Lower lobe of right lung (tissue), 2 donors: ENCODE data around the gene GSC2. TPM values are rescaled to one million over a fixed set of nuclear protein-coding genes. Genes with fewer than 3 reads are reported as not detected.
A peak's percentile ranks its signal among the peaks of the same experiment; 100 is the strongest.

Experiments
- ATAC-seq, 2 donors: fragments of 200-7000 bp; cut with Tn5 transposase; one replicate each; pipeline ENCODE4 v1.9.1; 2020 to 2022; ENCODE audit warnings: mild to moderate bottlenecking in 2 of 2, moderate library complexity in 2 of 2
- DNase-seq: peaks from one replicate; pipeline ENCODE4 v3.0.0-alpha.2; 2020
- H3K27ac ChIP-seq: fragments of 200-600 bp; one replicate; pipeline ENCODE4 v1.8.0; 2022
- H3K27me3 ChIP-seq: fragments of 200-600 bp; one replicate; pipeline ENCODE4 v1.8.0; 2022; ENCODE audit warnings: low read depth
- H3K36me3 ChIP-seq: fragments of 200-600 bp; one replicate; pipeline ENCODE4 v1.8.0; 2022; ENCODE audit warnings: mild to moderate bottlenecking
- H3K4me1 ChIP-seq: fragments of 200-600 bp; one replicate; pipeline ENCODE4 v1.8.0; 2022
- H3K4me3 ChIP-seq: fragments of 200-600 bp; one replicate; pipeline ENCODE4 v1.8.0; 2022; ENCODE audit warnings: mild to moderate bottlenecking
- H3K9me3 ChIP-seq: fragments of 200-600 bp; one replicate; pipeline ENCODE4 v1.8.0; 2022
- CTCF ChIP-seq: fragments of 200-600 bp; IDR thresholded peaks from one replicate; pipeline ENCODE4 v1.8.0; 2022; ENCODE audit warnings: antibody characterized with exemption, mild to moderate bottlenecking
- intact Hi-C: fragments of 100-400 bp; cut with DNase I; formaldehyde crosslinking; loops from one replicate; pipeline ENCODE4 v1.11.0; 2022
- total RNA-seq: library from RNA; stranded (reverse); fragmentation: NEBNext Ultra II Directional; extraction: Animal tissue kit (Norgen Biotek cat#: 25700); gene quantifications from one replicate; pipeline ENCODE4 v1.2.1, GENCODE V29; 2021
- donor health status: DM: no; HTN: yes; CAD: no; lungs with severe emphysema.

GSC2 gene
- total RNA-seq, 1 donor from 2014 or later = not detected

GRCh38 chr22:19109198-19110063 lies 40.7 kb downstream of the GSC2 start:
- Histone ChIP-seq H3K4me1 (peaks cover 61% of the 10 kb centered on the region), H3K36me3 (peaks cover 6% of the 10 kb centered on the region), H3K27ac (peak overlapping the region; percentile 81), H3K4me3 (no peak overlapping the region), H3K9me3 (no peaks in the 10 kb centered on the region), H3K27me3 (no peaks in the 10 kb centered on the region)
- DNase-seq = no peak
- intact Hi-C loops = no loop called here
- no peak for TF ChIP-seq CTCF
- peak; percentile 94 to 96 for ATAC-seq

- ATAC-seq (no peak), DNase-seq (no peak)
- Histone ChIP-seq H3K9me3 (no peaks in the 10 kb centered on the region), H3K27me3 (no peaks in the 10 kb centered on the region), H3K4me1 (peaks cover 67% of the 10 kb centered on the region), H3K36me3 (peaks cover 6% of the 10 kb centered on the region), H3K4me3 (no peak overlapping the region), H3K27ac (peak overlapping the region; percentile 81)
- intact Hi-C loops = no loop called here
- no peak for TF ChIP-seq CTCF
Observed at GRCh38 chr22:19108807-19109197, 41.3 kb downstream of the GSC2 start.

DNA sequence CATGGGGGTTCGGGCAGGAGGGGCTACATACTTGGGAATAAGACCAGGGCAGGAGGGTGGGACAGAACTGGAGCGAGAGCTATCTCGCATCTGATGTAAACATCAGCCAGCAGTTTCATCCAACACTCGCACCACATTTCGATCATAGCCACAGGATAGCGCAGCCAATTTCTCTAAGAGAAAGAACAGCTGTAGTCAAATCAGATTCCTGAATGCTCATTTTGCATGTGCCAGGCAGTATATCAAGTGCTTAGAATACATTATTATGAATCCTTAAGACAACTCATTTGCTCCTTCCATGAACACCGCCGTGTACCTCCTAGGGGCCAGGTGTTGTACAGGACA lies 42.4 kb downstream of the GSC2 start:
- H3K27me3 ChIP-seq = no peaks in the 10 kb centered on the region
- peaks cover 6% of the 10 kb centered on the region for H3K36me3 ChIP-seq
- H3K4me3 ChIP-seq = no peak overlapping the region
- ATAC-seq = no peak
- peaks cover 67% of the 10 kb centered on the region for H3K4me1 ChIP-seq
- no peak for DNase-seq
- H3K27ac ChIP-seq = no peak overlapping the region
- no peaks in the 10 kb centered on the region for H3K9me3 ChIP-seq
- intact Hi-C loops = no loop called here
- TF ChIP-seq CTCF = no peak

DNA sequence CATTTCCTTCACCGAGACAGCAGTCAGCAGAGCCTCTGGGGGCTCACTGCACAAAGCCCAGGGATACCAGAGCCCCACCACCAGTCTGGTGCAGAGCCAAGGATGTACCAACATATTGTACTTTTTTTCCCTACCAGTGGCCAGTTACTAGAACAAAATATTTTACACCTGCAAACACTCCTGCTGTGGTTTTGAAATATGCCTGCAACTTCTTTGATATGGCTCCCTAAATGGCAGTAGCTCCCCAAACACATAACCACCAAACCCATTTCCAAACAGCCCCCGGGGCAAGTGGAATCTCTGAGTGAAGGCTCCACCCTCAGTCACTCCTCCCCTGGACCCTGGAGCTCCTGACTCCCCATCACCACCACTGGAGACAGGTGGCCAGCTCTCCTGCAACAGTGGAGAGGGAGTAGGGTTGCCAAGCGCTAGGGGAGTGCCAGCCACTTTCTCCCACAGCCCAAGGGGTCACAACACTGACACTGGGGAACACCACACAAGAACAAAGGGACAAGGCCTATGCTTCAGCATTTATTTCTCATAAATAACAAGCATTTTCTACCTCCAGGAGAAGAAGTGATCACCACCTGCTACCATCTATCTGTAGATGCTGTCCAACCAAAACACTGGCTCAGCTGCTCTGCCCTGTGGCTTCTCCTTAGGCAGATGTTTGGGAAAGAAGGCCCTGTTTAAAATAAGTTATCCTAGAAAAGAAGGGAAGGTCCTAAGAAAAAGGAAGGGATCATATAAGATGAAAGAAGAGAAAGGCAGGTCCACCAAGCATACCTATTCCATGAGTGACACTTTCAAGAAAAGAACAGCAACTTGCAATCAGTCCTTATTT lies 43.0 kb downstream of the GSC2 start:
- no peak for TF ChIP-seq CTCF
- H3K4me1 ChIP-seq = peaks cover 67% of the 10 kb centered on the region
- H3K27me3 ChIP-seq = no peaks in the 10 kb centered on the region
- H3K4me3 ChIP-seq = no peak overlapping the region
- H3K9me3 ChIP-seq = no peaks in the 10 kb centered on the region
- ATAC-seq (no peak), DNase-seq (no peak)
- peaks cover 6% of the 10 kb centered on the region for H3K36me3 ChIP-seq
- intact Hi-C loops = no loop called here
- no peak overlapping the region for H3K27ac ChIP-seq

DNA sequence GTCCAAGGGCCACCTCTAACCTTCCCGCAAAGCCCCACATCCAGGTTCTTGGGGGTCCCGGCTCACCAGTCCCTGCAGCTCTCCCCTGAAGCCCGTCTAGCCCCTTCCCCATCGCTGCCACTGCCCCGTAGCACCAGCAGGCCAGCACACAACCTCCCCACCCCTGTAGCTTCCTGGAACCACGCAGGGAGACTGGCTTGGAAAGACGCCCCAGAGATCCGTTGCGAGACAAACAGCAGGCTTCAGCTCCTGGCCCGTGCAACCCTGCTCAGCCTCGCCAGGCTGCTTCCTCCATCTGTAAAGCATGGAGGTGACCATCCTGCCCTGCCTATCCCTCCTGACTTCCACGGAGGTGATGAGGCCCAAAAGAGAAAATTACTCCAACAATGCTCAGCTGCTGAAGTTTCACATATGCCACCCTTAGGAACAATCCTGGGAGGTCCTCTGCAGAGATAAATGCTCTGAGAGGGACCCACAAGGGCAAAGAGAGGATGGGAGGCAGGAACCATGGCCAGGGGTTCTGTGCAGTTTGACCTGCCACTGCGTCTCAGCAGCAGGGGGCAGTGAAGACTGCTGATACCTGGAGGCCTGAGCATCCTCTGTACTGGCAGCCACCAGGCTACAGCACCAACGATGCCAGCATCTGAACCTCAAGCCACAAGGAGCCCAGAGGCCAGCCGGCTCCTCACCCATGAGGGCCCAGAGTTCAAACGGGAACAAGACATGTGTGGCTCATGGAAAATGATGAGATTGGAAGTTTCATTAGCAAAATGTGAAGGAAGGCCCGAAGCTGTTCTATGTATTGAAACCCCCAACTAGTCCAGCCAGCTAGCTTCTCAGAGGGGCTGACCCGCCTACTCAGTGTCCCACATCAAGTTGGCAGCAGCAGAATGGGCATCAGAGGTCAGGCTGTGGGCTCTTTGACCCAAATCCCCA lies 44.0 kb downstream of the GSC2 start:
- no peaks in the 10 kb centered on the region for H3K9me3 ChIP-seq
- H3K36me3 ChIP-seq = peaks cover 6% of the 10 kb centered on the region
- intact Hi-C loops = no loop called here
- peaks cover 65% of the 10 kb centered on the region for H3K4me1 ChIP-seq
- no peaks in the 10 kb centered on the region for H3K27me3 ChIP-seq
- ATAC-seq = peak in 1 of 2 donors; percentile 25
- H3K27ac ChIP-seq = no peak overlapping the region
- no peak overlapping the region for H3K4me3 ChIP-seq
- peak; percentile 26 for TF ChIP-seq CTCF
- no peak for DNase-seq
